HEK293T (cell line): ENCODE measurements around the gene SH3BP4.

Source experiments
- ARNT ChIP-seq: fragments of 450-650 bp; IDR thresholded peaks from 2 replicates; pipeline ENCODE4 v1.6.1; 2017; ENCODE audit warnings: mild to moderate bottlenecking
- BHLHE40 ChIP-seq: fragments of 450-650 bp; IDR thresholded peaks from 2 replicates; pipeline ENCODE4 v1.6.1; 2016; ENCODE audit warnings: mild to moderate bottlenecking, moderate library complexity, borderline replicate concordance
- CTBP1 ChIP-seq: fragments of 450-650 bp; IDR thresholded peaks from 2 replicates; pipeline ENCODE4 v1.6.1; 2016; ENCODE audit warnings: borderline replicate concordance
- ELF4 ChIP-seq: fragments of 450-650 bp; IDR thresholded peaks from 2 replicates; pipeline ENCODE4 v1.6.1; 2017; ENCODE audit warnings: antibody characterized with exemption
- FOXA1 ChIP-seq: fragments of 450-650 bp; IDR thresholded peaks from 2 replicates; pipeline ENCODE4 v1.6.1; 2016; ENCODE audit warnings: mild to moderate bottlenecking
- FOXK2 ChIP-seq: fragments of 450-650 bp; IDR thresholded peaks from 2 replicates; pipeline ENCODE4 v1.6.1; 2016; ENCODE audit warnings: mild to moderate bottlenecking
- FOXM1 ChIP-seq: fragments of 450-650 bp; IDR thresholded peaks from 2 replicates; pipeline ENCODE4 v1.6.1; 2017; ENCODE audit warnings: mild to moderate bottlenecking, borderline replicate concordance
- HDGF ChIP-seq: fragments of 450-650 bp; IDR thresholded peaks from 2 replicates; pipeline ENCODE4 v1.6.1; 2017; ENCODE audit warnings: antibody characterized with exemption, borderline replicate concordance
- LEF1 ChIP-seq: fragments of 450-650 bp; IDR thresholded peaks from 2 replicates; pipeline ENCODE4 v1.6.1; 2017; ENCODE audit warnings: mild to moderate bottlenecking, borderline replicate concordance
- NFRKB ChIP-seq: fragments of 450-650 bp; IDR thresholded peaks from 2 replicates; pipeline ENCODE4 v1.6.1; 2016; ENCODE audit warnings: mild to moderate bottlenecking, moderate library complexity
- SP1 ChIP-seq: fragments of 450-650 bp; IDR thresholded peaks from 2 replicates; pipeline ENCODE4 v1.6.1; 2017
- SUZ12 ChIP-seq: fragments of 450-650 bp; IDR thresholded peaks from 2 replicates; pipeline ENCODE4 v1.6.1; 2016; ENCODE audit warnings: mild to moderate bottlenecking
- TARDBP ChIP-seq: fragments of 450-650 bp; IDR thresholded peaks from 2 replicates; pipeline ENCODE4 v1.6.1; 2016
- ZNF384 ChIP-seq: fragments of 450-650 bp; IDR thresholded peaks from 2 replicates; pipeline ENCODE4 v1.6.1; 2016

- TF ChIP-seq SUZ12 (no peak), ZNF384 (no peak), LEF1 (no peak), SP1 (no peak), TARDBP (no peak), CTBP1 (no peak), FOXM1 (no peak), FOXK2 (no peak), NFRKB (no peak), BHLHE40 (no peak), HDGF (no peak), ELF4 (no peak), ARNT (no peak), FOXA1 (no peak)
Measured at GRCh38 chr2:235082578-235083338, 130.9 kb downstream of the SH3BP4 start.
